SK-N-MC (cell line): Measurements from ENCODE around the gene EXOC3.
"Not testable (repeated sequence)": the region's sequence is repeated elsewhere in the genome, so short reads cannot be mapped to it uniquely, and the experiment has no call there.

Experiments
- EZH2 ChIP-seq: fragments of 200-600 bp; sonication (generic); IDR thresholded peaks from one replicate; pipeline ENCODE4 v1.6.1; 2017; ENCODE audit warnings: antibody characterized with exemption
- FOXP2 ChIP-seq: optimal IDR thresholded peaks from 2 replicates; pipeline ENCODE3; 2011; ENCODE audit warnings: mild to moderate bottlenecking, moderate library complexity; ENCODE audit not compliant: insufficient read depth; ENCODE audit errors: extremely low read length, control extremely low read depth
- POLR2AphosphoS5 ChIP-seq: IDR thresholded peaks from 2 replicates; pipeline ENCODE4 v1.6.1; 2012; ENCODE audit warnings: mild to moderate bottlenecking, low read depth, low read length, borderline replicate concordance

- not testable (repeated sequence) for TF ChIP-seq EZH2, POLR2AphosphoS5, FOXP2
These were observed 31.4 kb downstream of the EXOC3 start for GRCh38 chr5:474232-474839.
